Measurements from ENCODE around the gene CASTOR2. TPM values are rescaled to one million over a fixed set of nuclear protein-coding genes. Genes with fewer than 3 reads are reported as not detected.
"Not testable (repeated sequence)": the region's sequence is repeated elsewhere in the genome, so short reads cannot be mapped to it uniquely, and the experiment has no call there.

Gene CASTOR2
- total and polyA plus RNA-seq, 2 of the 8 experiments (the other 6 are each of a cell fraction or from before 2014, with no cell fraction given) = 12.1 to 47.8 TPM

DNA sequence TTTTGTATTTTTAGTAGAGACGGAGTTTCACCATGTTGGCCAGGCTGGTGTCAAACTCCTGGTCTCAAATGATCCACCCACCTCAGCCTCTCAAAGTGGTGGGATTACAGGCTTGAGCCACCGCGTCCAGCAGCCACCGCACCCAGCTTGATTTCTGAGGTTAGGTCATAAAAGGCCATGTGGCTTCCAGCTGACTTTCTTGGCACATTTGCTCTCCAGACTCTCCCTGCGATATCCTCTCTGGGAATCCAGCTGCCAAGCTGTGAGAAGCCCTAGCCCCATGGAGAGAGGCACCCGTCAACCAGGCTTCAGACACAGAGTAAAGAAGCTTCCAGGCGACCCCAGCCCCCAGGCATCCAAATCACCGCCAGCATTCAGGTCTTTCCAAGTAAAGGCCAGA, 10.7 kb upstream of the CASTOR2 start:
- CTCF ChIA-PET (ENCODE audit: partially characterized antibody); POLR2A ChIA-PET (ENCODE audit: partially characterized antibody); H4K5ac ChIP-seq (ENCODE audit: insufficient read length, low read depth, low read length); H4K8ac ChIP-seq (ENCODE audit: extremely low read depth, insufficient read depth, low read length); H3K36me3 ChIP-seq (ENCODE audit: control insufficient read depth in 2 of 4, insufficient read depth in 4 of 4, low read length in 3 of 4); H4K91ac ChIP-seq (replicated peaks; ENCODE audit: insufficient read length, low read length); H2BK20ac ChIP-seq (ENCODE audit: low read length); H3K14ac ChIP-seq (ENCODE audit: insufficient read length); H2BK12ac ChIP-seq (ENCODE audit: low read depth, low read length); H3K56ac ChIP-seq (replicated peaks; ENCODE audit: insufficient read length, low read depth, low read length); H2AK5ac ChIP-seq (ENCODE audit: low read depth, low read length); H2BK15ac ChIP-seq (ENCODE audit: low read length); H3K79me1 ChIP-seq (ENCODE audit: low read depth, low read length); H3K4ac ChIP-seq (replicated peaks; ENCODE audit: insufficient read length, low read depth, low read length); H3K27ac ChIP-seq (ENCODE audit: low read depth, low read length); H2BK120ac ChIP-seq (replicated peaks; ENCODE audit: low read depth, low read length); H3K18ac ChIP-seq (ENCODE audit: extremely low read depth, low read length); DNase-seq (ENCODE audit: low read depth in 1 of 2, low spot score in 2 of 2); H4K20me1 ChIP-seq (replicated peaks in 1 of 2; ENCODE audit: control insufficient read depth in 1 of 2, insufficient read depth in 2 of 2, low read length in 2 of 2); FAIRE-seq; H3K4me3 ChIP-seq (ENCODE audit: extremely low read depth in 1 of 4, insufficient read depth in 2 of 4, low read depth in 3 of 4, low read length in 4 of 4); H3K79me2 ChIP-seq (ENCODE audit: control insufficient read depth in 1 of 2, insufficient read depth in 2 of 2, low read length in 2 of 2); H3K4me1 ChIP-seq (replicated peaks in 1 of 4; ENCODE audit: control insufficient read depth in 3 of 4, insufficient read depth in 4 of 4, low read length in 3 of 4); H3K4me2 ChIP-seq (ENCODE audit: insufficient read depth in 1 of 2, low read depth in 2 of 2, low read length in 2 of 2); H3K23ac ChIP-seq (ENCODE audit: insufficient read length); H3K23me2 ChIP-seq (ENCODE audit: low read depth, low read length); H3K9ac ChIP-seq (replicated peaks in 1 of 4; ENCODE audit: extremely low read depth in 1 of 4, low read depth in 3 of 4, low read length in 3 of 4); H2BK5ac ChIP-seq (ENCODE audit: low read depth, low read length); H2AFZ ChIP-seq (ENCODE audit: low read length); H3K9me3 ChIP-seq (ENCODE audit: insufficient read depth in 2 of 2, low read depth in 1 of 2, low read length in 1 of 2); H3K27me3 ChIP-seq (replicated peaks in 1 of 4; ENCODE audit: control insufficient read depth in 3 of 4, extremely low read depth in 1 of 4, insufficient read depth in 3 of 4, low read length in 3 of 4): not testable (repeated sequence)
- no CpG with 5 or more reads among the region's 8 CpGs for WGBS, 2 experiments (ENCODE audit: extremely low coverage in 1 of 2, insufficient coverage in 1 of 2, insufficient read length in 1 of 2, insufficient replicate concordance in 2 of 2, low coverage in 1 of 2, low lambda C conversion rate in 2 of 2, missing lambda C conversion rate in 1 of 2)

DNA sequence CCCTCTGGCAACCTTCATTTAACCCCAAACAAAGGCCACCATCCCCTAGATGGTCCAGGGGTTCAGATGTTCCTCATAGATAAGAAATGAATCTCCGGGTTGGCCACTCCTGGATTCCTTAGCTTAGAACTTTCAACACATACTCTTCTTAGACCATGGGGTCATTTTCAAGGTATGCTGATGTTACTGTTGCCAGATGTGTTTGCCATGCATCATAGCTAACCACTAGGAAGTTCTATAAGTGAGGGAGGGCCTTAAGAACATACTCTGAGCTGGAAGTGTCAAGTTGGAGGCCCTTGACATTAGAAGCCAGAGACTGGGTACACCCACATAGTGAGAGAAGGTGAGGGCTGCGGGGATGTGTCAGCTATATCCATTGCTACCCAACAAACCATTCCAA, 6.2 kb upstream of the CASTOR2 start:
- H2BK120ac ChIP-seq (replicated peaks; ENCODE audit: low read depth, low read length); POLR2A ChIA-PET (ENCODE audit: partially characterized antibody); H3K23me2 ChIP-seq (ENCODE audit: low read depth, low read length); H4K91ac ChIP-seq (replicated peaks; ENCODE audit: insufficient read length, low read length); H2AFZ ChIP-seq (ENCODE audit: low read length); H3K18ac ChIP-seq (ENCODE audit: extremely low read depth, low read length); CTCF ChIA-PET (ENCODE audit: partially characterized antibody); H3K4ac ChIP-seq (replicated peaks; ENCODE audit: insufficient read length, low read depth, low read length); H2BK5ac ChIP-seq (ENCODE audit: low read depth, low read length); FAIRE-seq; H2BK15ac ChIP-seq (ENCODE audit: low read length); H3K27me3 ChIP-seq (replicated peaks in 1 of 4; ENCODE audit: control insufficient read depth in 3 of 4, extremely low read depth in 1 of 4, insufficient read depth in 3 of 4, low read length in 3 of 4); H3K4me1 ChIP-seq (replicated peaks in 1 of 4; ENCODE audit: control insufficient read depth in 3 of 4, insufficient read depth in 4 of 4, low read length in 3 of 4); H3K9ac ChIP-seq (replicated peaks in 1 of 4; ENCODE audit: extremely low read depth in 1 of 4, low read depth in 3 of 4, low read length in 3 of 4); DNase-seq (ENCODE audit: low read depth in 1 of 2, low spot score in 2 of 2); H3K9me3 ChIP-seq (ENCODE audit: insufficient read depth in 2 of 2, low read depth in 1 of 2, low read length in 1 of 2); H2AK5ac ChIP-seq (ENCODE audit: low read depth, low read length); H3K27ac ChIP-seq (ENCODE audit: low read depth, low read length); H2BK12ac ChIP-seq (ENCODE audit: low read depth, low read length); H4K8ac ChIP-seq (ENCODE audit: extremely low read depth, insufficient read depth, low read length); H3K14ac ChIP-seq (ENCODE audit: insufficient read length); H3K36me3 ChIP-seq (ENCODE audit: control insufficient read depth in 2 of 4, insufficient read depth in 4 of 4, low read length in 3 of 4); H3K56ac ChIP-seq (replicated peaks; ENCODE audit: insufficient read length, low read depth, low read length); H4K20me1 ChIP-seq (replicated peaks in 1 of 2; ENCODE audit: control insufficient read depth in 1 of 2, insufficient read depth in 2 of 2, low read length in 2 of 2); H3K4me2 ChIP-seq (ENCODE audit: insufficient read depth in 1 of 2, low read depth in 2 of 2, low read length in 2 of 2); H3K79me2 ChIP-seq (ENCODE audit: control insufficient read depth in 1 of 2, insufficient read depth in 2 of 2, low read length in 2 of 2); H3K79me1 ChIP-seq (ENCODE audit: low read depth, low read length); H4K5ac ChIP-seq (ENCODE audit: insufficient read length, low read depth, low read length); H3K4me3 ChIP-seq (ENCODE audit: extremely low read depth in 1 of 4, insufficient read depth in 2 of 4, low read depth in 3 of 4, low read length in 4 of 4); H2BK20ac ChIP-seq (ENCODE audit: low read length); H3K23ac ChIP-seq (ENCODE audit: insufficient read length): not testable (repeated sequence)
- WGBS, 2 experiments (ENCODE audit: extremely low coverage in 1 of 2, insufficient coverage in 1 of 2, insufficient read length in 1 of 2, insufficient replicate concordance in 2 of 2, low coverage in 1 of 2, low lambda C conversion rate in 2 of 2, missing lambda C conversion rate in 1 of 2) = no CpG with 5 or more reads among the region's 2 CpGs
